ENCODE measurements around the gene PCDHB11. TPM values are rescaled to one million over a fixed set of nuclear protein-coding genes. Genes with fewer than 3 reads are reported as not detected.
"Not testable (repeated sequence)": the region's sequence is repeated elsewhere in the genome, so short reads cannot be mapped to it uniquely, and the experiment has no call there.

The PCDHB11 gene
- total RNA-seq, 4 donors from 2014 or later: 6.9 to 8.6 (median 7.6) TPM

DNA sequence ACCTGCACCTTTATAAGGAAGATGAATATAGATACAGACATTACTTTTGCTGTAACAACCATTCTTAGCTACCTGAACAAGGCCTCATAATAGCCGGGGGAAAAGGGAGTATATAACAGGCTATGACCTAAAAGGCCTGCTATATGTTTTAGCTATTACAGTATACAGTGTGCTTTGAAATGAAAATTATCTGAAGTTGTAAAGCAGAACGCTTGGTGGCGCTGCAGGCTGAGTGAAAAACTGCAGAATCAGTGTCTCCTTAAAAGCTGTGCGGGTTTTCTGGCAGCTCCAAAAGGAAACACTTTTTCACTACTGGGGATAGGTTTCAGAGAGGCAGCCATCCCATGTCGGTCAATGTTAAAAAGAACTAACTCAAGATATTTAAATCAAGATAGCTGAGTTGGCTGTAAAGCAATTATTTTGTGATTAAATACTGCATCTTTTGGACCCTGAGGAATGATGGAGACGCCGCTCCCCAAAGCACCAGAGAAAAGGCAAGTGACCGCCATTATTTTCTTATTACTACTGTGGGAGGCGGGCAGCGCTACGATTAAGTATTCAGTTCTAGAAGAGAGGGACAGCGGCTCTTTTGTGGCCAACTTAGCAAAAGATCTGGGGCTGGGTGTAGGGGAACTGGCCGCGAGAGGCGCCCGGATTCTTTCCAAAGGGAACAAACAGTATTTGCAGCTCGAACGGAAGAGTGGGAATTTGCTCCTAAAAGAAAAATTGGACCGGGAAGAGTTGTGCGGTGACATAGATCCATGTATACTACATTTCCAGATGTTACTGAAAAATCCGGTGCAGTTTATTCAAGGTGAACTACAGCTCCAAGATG, 43.7 kb upstream of the PCDHB11 start:
- TF ChIP-seq EP300 (IDR thresholded peaks at IDR 0.05): no peak
- TF ChIP-seq POLR2A (IDR thresholded peaks at IDR 0.05): no peak
- TF ChIP-seq, protein P1, sequence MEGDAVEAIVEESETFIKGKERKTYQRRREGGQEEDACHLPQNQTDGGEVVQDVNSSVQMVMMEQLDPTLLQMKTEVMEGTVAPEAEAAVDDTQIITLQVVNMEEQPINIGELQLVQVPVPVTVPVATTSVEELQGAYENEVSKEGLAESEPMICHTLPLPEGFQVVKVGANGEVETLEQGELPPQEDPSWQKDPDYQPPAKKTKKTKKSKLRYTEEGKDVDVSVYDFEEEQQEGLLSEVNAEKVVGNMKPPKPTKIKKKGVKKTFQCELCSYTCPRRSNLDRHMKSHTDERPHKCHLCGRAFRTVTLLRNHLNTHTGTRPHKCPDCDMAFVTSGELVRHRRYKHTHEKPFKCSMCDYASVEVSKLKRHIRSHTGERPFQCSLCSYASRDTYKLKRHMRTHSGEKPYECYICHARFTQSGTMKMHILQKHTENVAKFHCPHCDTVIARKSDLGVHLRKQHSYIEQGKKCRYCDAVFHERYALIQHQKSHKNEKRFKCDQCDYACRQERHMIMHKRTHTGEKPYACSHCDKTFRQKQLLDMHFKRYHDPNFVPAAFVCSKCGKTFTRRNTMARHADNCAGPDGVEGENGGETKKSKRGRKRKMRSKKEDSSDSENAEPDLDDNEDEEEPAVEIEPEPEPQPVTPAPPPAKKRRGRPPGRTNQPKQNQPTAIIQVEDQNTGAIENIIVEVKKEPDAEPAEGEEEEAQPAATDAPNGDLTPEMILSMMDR (IDR thresholded peaks at IDR 0.05): no peak
- DNase-seq (ENCODE audit: low spot score in 2 of 2): no peak
- WGBS, 2 donors: 33 to 47% methylated on average over 21 of the region's 21 CpGs
- Histone ChIP-seq H3K4me1 (no peaks in the 10 kb centered on the region), H3K27ac (no peak overlapping the region), H3K27me3 (no peaks in the 10 kb centered on the region), H3K36me3 (no peaks in the 10 kb centered on the region), H3K9me3 (peaks cover 0 to 99% (median 28%) of the 10 kb centered on the region in 4 donors), H3K4me3 (no peak overlapping the region)

DNA sequence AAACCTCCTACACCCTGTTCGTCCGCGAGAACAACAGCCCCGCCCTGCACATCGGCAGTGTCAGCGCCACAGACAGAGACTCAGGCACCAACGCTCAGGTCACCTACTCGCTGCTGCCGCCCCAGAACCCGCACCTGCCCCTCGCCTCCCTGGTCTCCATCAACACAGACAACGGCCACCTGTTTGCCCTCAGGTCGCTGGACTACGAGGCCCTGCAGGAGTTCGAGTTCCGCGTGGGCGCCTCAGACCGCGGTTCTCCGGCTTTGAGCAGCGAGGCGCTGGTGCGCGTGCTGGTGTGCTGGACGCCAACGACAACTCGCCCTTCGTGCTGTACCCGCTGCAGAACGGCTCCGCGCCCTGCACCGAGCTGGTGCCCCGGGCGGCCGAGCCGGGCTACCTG, 42.1 kb upstream of the PCDHB11 start:
- not testable (repeated sequence) for H3K27ac ChIP-seq; H3K4me1 ChIP-seq; H3K27me3 ChIP-seq; H3K4me3 ChIP-seq; H3K36me3 ChIP-seq; DNase-seq (ENCODE audit: low spot score in 2 of 2)
- 40 to 58% methylated on average over 10 to 22 of the region's 38 CpGs for WGBS, 2 donors
- peaks cover 0 to 97% (median 28%) of the 10 kb centered on the region in 4 donors for H3K9me3 ChIP-seq

DNA sequence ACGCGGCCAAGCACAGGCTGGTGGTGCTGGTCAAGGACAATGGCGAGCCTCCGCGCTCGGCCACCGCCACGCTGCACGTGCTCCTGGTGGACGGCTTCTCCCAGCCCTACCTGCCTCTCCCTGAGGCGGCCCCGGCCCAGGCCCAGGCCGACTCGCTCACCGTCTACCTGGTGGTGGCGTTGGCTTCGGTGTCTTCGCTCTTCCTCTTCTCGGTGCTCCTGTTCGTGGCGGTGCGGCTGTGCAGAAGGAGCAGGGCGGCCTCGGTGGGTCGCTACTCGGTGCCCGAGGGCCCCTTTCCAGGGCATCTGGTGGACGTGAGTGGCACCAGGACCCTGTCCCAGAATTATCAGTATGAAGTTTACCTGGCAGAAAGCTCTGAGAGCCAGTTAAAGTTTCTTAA, 41.5 kb upstream of the PCDHB11 start:
- not testable (repeated sequence) for DNase-seq (ENCODE audit: low spot score in 2 of 2); H3K27ac ChIP-seq; H3K36me3 ChIP-seq; H3K27me3 ChIP-seq; H3K4me3 ChIP-seq; H3K4me1 ChIP-seq
- H3K9me3 ChIP-seq: peaks cover 0 to 97% (median 29%) of the 10 kb centered on the region in 4 donors
- 41 to 44% methylated on average over 14 to 23 of the region's 28 CpGs for WGBS, 2 donors

GRCh38 chr5:141172381-141173204, 26.8 kb upstream of the PCDHB11 start, which contains the start of gene PCDHB7:
TSS of gene PCDHB7 (plus strand) at chr5:141172644. CDS start at chr5:141172836, 192 bp downstream.
- 31 to 48% methylated on average over 20 of the region's 20 CpGs for WGBS, 2 donors
- no peak for DNase-seq (ENCODE audit: low spot score in 2 of 2)

GRCh38 chr5:141174291-141175104, 24.9 kb upstream of the PCDHB11 start:
- H3K27ac ChIP-seq; H3K27me3 ChIP-seq; H3K4me3 ChIP-seq; DNase-seq (ENCODE audit: low spot score in 2 of 2); H3K4me1 ChIP-seq: not testable (repeated sequence)
- peaks cover 0 to 82% (median 33%) of the 10 kb centered on the region in 4 donors for H3K9me3 ChIP-seq
- H3K36me3 ChIP-seq: peaks cover 0 to 16% (median 0%) of the 10 kb centered on the region in 3 donors
- WGBS, 2 donors: 53 to 62% methylated on average over 62 to 72 of the region's 79 CpGs

More at GRCh38 chr5:141172381-141173204, 26.8 kb upstream of the PCDHB11 start, which contains the start of gene PCDHB7:
- H3K36me3 ChIP-seq: peaks cover 0 to 13% (median 0%) of the 10 kb centered on the region in 3 donors
- peak within 1 kb of the TSS in 1 of 4 donors; percentile 34 for H3K4me3 ChIP-seq
- TF ChIP-seq, protein P1 (IDR thresholded peaks at IDR 0.05): peak in 4 of 5 experiments; percentile 9 to 33 (median 28)
- TF ChIP-seq POLR2A (IDR thresholded peaks at IDR 0.05): no peak
- peak within 1 kb of the TSS in 1 of 4 donors; percentile 18 for H3K27ac ChIP-seq
- H3K9me3 ChIP-seq: peaks cover 0 to 79% (median 26%) of the 10 kb centered on the region in 4 donors
- H3K27me3 ChIP-seq: no peaks in the 10 kb centered on the region
- H3K4me1 ChIP-seq: no peaks in the 10 kb centered on the region

DNA sequence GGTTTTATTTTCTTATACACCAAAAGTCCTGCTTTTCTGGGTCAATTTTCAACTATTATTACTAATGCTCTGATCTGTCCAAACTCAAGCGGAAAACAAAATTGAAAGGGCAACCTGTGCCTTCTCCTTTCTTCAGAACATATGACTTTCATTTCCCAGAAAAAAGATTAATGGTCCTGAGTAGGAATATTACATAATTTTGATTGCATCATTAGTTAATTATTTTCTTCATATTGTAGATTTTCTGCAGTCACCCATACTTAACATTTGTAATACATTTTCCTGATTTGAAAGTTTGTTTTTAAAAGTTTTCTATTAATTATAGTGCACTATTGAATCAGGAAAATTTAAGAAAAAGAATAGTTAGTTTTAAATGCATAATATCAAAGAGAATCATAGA, 23.5 kb upstream of the PCDHB11 start:
- Histone ChIP-seq H3K9me3 (peaks cover 0 to 89% (median 31%) of the 10 kb centered on the region in 4 donors), H3K27me3 (peaks cover 0 to 8% of the 10 kb centered on the region in 2 donors), H3K4me1 (no peaks in the 10 kb centered on the region), H3K27ac (no peak overlapping the region), H3K36me3 (peaks cover 0 to 16% (median 0%) of the 10 kb centered on the region in 3 donors), H3K4me3 (no peak overlapping the region)
- TF ChIP-seq, protein P1 (IDR thresholded peaks at IDR 0.05): no peak
- TF ChIP-seq POLR2A (IDR thresholded peaks at IDR 0.05) (no peak), EP300 (IDR thresholded peaks at IDR 0.05) (no peak)
- no peak for DNase-seq (ENCODE audit: low spot score in 2 of 2)
- 64 to 69% methylated on average over 1 of the region's 1 CpG for WGBS, 2 donors

DNA sequence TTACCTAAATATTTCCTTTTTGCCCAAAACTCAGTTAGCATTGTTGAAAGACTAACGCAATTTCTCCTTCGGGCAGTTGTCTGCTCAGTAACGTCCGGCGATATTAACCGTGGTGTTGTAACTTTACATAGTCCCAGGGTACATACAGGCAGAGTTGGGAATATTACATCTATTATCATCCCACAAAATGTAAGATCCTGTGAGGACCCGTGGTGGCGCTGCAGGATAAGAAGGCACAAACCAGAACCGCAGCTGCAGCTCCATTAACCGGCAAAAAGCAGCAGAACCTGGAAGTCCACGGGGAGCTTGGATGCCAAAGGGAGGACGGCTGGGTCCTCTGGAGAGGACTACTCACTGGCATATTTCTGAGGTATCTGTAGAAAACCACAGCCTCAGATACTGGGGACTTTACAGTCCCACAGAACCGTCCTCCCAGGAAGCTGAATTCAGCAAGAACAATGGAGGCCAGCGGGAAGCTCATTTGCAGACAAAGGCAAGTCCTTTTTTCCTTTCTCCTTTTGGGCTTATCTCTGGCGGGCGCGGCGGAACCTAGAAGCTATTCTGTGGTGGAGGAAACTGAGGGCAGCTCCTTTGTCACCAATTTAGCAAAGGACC, 21.7 kb upstream of the PCDHB11 start, which contains the start of gene PCDHB8:
PCDHB8 (plus strand) TSS at position 214 of the 615 bp plus-strand sequence; CDS start at position 459, 245 bp downstream.
- 31 to 42% methylated on average over 14 to 18 of the region's 18 CpGs for WGBS, 2 donors
- H3K4me3 ChIP-seq; DNase-seq (ENCODE audit: low spot score in 2 of 2); H3K4me1 ChIP-seq; H3K27ac ChIP-seq; H3K27me3 ChIP-seq: not testable (repeated sequence)
- Histone ChIP-seq H3K9me3 (peaks cover 0 to 89% (median 35%) of the 10 kb centered on the region in 4 donors), H3K36me3 (peaks cover 0 to 16% (median 0%) of the 10 kb centered on the region in 3 donors)

DNA sequence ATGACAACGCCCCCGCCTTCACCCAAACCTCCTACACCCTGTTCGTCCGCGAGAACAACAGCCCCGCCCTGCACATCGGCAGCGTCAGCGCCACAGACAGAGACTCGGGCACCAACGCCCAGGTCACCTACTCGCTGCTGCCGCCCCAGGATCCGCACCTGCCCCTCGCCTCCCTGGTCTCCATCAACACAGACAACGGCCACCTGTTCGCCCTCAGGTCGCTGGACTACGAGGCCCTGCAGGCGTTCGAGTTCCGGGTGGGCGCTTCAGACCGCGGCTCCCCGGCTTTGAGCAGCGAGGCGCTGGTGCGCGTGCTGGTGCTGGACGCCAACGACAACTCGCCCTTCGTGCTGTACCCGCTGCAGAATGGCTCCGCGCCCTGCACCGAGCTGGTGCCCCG, 20.1 kb upstream of the PCDHB11 start:
- H3K4me3 ChIP-seq: not testable (repeated sequence)
- WGBS, 2 donors: 45 to 58% methylated on average over 32 to 34 of the region's 39 CpGs

More for the DNA sequence above, 20.1 kb upstream of the PCDHB11 start:
- not testable (repeated sequence) for H3K4me1 ChIP-seq; DNase-seq (ENCODE audit: low spot score in 2 of 2); H3K27ac ChIP-seq; H3K27me3 ChIP-seq
- peaks cover 0 to 12% (median 0%) of the 10 kb centered on the region in 3 donors for H3K36me3 ChIP-seq
- peaks cover 0 to 88% (median 36%) of the 10 kb centered on the region in 4 donors for H3K9me3 ChIP-seq

Measured in tibial nerve (tissue), 4 donors.